Dedifferentiated amniotic fluid mesenchymal stem cell (primary cell): Measurements from ENCODE around the gene HHLA2.
A peak's percentile ranks its signal among the peaks of the same experiment; 100 is the strongest.

Experiments
- DNase-seq: peaks from one replicate; pipeline ENCODE4 v3.0.0-alpha.2; 2016; ENCODE audit errors: extremely low spot score

HHLA2 gene

DNA sequence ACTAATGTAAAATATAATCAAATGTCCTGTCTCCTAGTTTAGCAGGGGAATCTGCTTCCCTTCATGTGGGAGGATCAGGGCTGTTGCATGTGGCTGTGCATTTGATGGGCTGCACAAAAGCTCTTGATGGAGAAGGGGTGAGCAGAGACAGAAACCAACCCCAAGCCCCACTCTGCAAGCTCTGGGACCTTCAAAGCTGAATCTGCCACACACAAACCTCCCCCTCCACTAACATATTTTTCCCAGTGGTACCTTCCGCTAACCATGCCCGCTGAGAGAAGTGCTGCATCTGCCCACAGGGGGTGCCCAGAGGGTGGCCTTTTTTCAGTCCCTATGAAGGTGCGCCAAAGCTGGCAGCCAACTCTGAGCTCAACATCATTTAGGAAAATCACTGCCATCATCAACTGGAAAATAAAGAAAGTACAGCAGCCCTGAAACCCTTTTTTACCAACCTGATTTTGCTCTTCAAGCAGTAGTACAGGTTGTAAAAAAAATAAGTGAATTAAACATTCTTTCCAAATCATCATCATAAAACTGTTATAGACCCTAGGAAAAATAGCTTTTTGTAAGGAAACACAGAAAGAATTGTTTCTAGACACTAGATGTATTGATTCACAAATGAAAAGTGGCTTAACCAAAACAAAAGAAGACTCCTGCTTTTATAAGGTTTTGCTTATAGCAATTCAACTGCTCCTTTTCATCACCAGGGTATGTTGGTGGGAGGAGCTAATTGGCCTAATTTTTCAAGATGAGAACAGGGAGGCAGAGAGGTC is 97.0 kb downstream of the HHLA2 start:
- no peak for DNase-seq

DNA sequence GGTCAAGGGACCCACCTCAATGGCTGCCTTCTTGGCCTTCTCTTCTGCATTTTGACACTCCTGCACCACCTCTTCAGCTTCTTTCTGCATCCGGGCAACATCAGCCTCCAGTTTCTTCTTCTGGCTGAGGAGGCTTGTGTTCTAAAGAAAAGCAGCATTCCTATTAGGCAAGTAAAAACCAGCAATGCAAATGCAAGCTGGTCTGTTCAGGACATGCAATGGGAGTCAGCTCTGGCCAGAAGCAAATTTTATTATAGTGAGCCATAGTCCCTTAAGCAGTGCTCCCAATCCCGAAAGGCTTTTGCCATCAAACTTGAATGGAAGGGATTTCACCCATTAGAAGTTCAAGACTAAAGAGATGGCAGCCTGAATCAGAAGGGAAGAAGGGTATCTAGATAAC is 97.7 kb downstream of the HHLA2 start:
- no peak for DNase-seq

DNA sequence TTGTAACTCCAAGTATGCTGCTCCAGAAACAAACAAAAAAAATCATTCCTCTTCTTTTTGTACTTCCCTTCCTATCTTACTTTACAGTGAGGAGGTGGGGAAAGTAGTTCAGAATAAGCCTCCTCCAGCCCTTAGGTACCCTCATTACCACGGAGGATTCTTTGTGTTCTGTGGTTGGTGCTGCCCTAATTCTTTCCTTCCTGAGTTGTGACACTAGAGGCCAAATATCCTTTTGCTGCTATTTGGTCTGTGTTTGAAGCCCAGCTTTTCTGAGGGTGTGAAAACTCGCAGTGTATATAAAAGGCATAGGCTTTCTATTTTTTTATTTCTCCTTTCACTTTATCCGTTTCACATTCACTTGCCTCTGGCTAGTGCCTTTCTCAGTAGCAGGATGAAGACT is 98.2 kb downstream of the HHLA2 start:
- DNase-seq, result no peak

GRCh38 chr3:108396336-108396735 is 100.0 kb downstream of the HHLA2 start:
- DNase-seq, result no peak

GRCh38 chr3:108398510-108398909 is 102.2 kb downstream of the HHLA2 start:
- DNase-seq, result no peak

GRCh38 chr3:108401836-108402235 is 105.5 kb downstream of the HHLA2 start:
- DNase-seq, result no peak

- DNase-seq, result no peak
Observed at GRCh38 chr3:108403198-108403597, 106.8 kb downstream of the HHLA2 start.

DNA sequence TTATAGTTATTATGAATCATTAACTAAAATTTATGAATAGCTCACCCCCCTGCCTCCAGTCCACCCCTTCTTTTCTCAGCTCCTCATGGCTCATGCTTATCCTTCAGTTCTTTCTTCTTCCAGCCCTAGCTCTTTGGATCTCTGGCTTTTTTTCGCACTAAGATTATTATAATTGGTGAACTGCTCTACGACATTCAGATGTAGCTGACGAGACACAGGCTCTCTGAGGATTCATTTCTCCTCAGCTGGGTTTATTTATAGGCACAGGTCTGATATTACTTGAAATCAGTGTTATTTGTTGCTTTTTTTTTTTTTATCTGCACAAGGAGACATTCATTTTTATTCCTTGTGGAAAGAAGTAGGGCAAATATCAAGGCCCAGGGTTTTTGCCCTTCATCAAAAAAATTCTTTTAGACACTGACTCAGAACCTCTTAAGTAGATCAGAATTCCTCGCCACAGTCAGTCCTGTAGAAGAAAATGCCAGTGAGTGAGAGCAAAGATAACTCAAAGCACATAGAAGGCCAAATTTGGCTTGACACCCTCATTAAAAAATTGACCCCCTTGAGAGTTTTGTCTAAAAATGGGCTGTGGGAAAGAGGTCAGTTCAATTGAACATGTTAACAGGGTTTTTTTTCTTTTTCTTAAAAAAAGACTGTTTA is 107.5 kb downstream of the HHLA2 start:
- no peak for DNase-seq

DNA sequence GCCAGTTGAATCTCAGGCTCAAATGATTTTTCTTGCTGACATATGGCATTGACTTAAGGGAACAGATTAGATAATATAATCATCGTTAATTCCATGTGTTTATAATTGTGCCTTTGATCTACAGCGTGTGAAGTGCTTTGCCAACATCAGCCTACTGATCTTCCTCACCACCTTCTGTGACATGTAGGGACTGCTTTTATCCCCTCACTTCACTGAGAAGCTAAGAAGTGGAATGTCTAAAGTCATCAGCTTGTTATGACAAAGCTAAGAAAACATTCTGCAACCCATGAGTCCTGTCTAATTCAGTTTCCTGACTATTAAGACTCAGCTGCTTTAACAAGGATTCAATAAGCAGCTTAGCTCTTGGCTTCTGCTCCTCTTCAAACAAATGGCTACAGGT is 108.0 kb downstream of the HHLA2 start:
- peak; percentile 38 for DNase-seq

DNA sequence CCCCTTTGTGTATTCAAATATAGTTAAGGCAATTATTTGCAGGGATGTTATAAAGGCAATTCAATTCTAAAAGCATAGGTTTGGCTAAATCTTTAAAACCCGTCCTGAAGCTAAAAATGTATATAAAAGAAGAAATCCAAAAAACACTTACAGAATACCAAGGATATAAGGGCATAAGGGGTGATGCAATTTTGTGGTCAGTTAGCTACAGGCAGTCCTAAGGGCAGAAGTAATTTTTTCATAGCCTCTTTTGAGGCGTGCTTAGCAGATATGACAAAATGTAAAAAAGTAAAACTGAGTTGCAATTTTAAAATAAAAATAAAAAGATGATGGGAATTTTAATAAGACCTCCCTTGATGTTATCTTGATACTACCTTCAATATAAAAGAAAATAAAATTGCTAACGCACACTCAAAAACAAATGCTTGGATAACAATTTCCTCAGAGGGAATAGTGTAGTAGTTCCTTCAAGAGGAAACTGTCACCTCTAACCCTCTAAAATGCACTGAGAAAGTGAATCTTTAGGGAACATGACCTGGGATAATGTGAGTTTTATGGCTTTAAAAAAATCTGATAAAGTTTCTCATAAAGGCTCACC is 109.8 kb downstream of the HHLA2 start:
- no peak for DNase-seq

GRCh38 chr3:108406661-108407206 is 110.4 kb downstream of the HHLA2 start:
- DNase-seq, result peak; percentile 68

DNA sequence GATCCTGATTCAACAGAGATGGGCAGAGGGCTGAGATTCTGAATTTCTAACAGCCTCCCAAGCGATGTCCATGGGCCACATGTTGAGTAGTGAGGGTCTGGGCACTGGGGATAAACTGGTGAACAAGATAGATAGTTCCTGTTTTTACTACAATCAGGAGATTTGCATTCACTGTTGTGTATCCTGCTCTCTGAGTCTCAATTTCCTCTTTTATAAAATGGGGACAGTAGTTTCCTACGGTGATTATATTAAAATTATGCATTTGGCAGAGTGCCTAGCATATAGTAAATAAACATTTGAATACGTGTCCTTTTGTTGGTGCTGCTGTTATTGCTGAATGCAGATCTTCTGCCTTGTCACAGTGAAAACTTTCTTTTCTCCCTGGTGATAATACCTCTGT is 111.5 kb downstream of the HHLA2 start:
- no peak for DNase-seq

- no peak for DNase-seq
Observed at GRCh38 chr3:108408883-108409799, 112.8 kb downstream of the HHLA2 start.

DNA sequence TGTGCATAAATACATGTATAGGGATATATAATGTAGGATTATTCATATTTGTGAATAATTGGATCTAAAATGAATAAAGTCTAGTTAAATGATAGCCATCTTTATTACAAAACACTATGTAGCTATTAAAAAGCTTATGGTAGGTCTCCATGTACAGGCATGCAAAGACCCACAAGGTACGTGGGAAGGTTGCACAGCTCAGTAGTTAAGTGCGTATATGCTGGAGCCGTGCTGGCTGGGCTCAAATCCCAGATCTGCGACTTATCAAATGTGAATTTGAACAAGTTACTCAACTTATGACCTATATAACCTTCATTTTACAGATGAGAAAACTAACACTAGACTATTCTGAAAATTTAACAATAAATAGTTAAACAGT is 113.4 kb downstream of the HHLA2 start:
- DNase-seq, result no peak

GRCh38 chr3:108410531-108410984 is 114.2 kb downstream of the HHLA2 start:
- no peak for DNase-seq

DNA sequence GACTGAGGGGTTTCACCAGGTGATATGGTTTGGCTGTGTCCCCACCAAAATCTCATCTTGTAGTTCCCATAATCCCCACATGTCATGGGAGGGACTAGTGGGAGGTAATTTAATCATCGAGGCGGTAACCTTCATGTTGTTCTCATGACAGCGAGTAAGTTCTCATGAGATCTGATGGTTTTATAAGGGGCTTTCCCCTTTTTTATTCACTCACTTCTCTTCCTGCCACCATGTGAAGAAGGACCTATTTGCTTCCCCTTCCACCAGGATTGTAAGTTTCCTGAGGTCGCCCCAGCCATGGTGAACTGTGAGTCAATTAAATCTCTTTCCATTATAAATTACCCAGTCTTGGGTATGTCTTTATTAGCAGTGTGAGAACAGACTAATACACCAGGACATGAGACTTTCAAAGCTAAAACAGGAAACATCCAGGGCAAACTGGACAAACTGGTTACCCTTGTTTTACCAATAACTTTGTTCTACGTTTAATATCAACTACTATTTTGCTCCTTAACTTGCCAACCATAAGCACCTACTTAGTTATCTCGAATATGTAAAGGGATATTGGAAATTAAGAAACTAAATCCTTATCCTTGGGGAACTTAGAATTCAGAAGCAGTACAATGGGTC is 115.9 kb downstream of the HHLA2 start:
- no peak for DNase-seq

DNA sequence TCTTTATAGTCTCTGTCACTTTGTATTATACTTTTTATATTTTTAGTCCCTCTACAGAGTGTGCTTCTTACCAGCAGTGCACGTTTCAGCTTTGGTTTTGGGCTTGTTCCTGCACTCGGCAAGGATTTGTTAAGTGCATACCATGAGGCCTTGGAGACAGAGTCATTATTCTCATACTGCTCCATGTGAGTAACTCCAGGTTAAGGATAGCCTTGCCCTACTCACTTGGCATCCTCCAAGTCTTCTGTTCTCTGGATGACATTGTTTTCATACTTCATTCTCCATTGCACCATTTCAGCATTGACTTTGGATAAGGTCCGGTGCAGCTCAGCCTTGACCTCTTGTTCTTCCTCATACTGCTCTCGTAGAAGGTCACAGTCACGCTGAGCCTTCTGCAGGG is 117.7 kb downstream of the HHLA2 start:
- no peak for DNase-seq

- DNase-seq, result no peak
Observed at GRCh38 chr3:108415661-108416060, 119.3 kb downstream of the HHLA2 start.

GRCh38 chr3:108416111-108416869 is 119.9 kb downstream of the HHLA2 start:
- no peak for DNase-seq

DNA sequence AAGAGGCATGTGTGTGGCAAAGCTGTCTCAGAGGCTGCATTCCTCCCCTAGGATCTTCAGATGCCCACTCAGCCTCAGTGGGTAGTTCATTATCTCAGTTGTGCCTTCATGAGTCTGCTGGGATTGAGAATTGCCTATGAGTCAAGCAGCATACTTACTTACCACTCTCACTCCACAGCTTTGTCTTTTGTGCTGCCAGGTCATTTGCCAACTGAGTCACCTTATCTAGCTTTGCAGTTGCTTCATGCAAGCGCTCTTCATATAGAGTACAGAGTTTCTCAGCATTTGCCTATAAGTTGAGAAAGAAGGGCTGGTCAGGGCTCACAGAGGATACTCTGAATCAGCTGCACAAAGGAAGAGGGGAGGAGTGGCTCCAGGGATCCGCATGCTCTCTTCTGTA is 124.6 kb downstream of the HHLA2 start:
- no peak for DNase-seq
